ENCODE results near the gene ECI1.

GRCh38 chr16:2199621-2200139 is 51.7 kb downstream of the ECI1 start:
- TF ChIP-seq CTCF (IDR thresholded peaks at IDR 0.05): no peak
- TF ChIP-seq POLR2A (IDR thresholded peaks at IDR 0.05): no peak
